ENCODE data around the gene TCAP. TPM values are rescaled to one million over a fixed set of nuclear protein-coding genes. Genes with fewer than 3 reads are reported as not detected.

TCAP gene
- total RNA-seq, 3 donors from 2014 or later = 0.48 to 0.73 (median 0.66) TPM

GRCh38 chr17:39677542-39678339 lies 12.6 kb downstream of the TCAP start:
- Histone ChIP-seq H3K36me3 (no peaks in the 10 kb centered on the region), H3K27ac (peak overlapping the region; percentile 87 to 91), H3K27me3 (no peaks in the 10 kb centered on the region), H3K4me1 (peaks cover 10 to 16% of the 10 kb centered on the region in 2 donors), H3K9me3 (no peaks in the 10 kb centered on the region), H3K4me3 (no peak overlapping the region)
- no peak for DNase-seq (ENCODE audit: low spot score in 2 of 2)
- TF ChIP-seq POLR2A (IDR thresholded peaks at IDR 0.05) (no peak), CTCF (IDR thresholded peaks at IDR 0.05) (no peak), POLR2AphosphoS5 (IDR thresholded peaks at IDR 0.05) (no peak)
- intact Hi-C loops (cut with DNase I; ENCODE audit: low total_unique reads) = no loop called here

- Histone ChIP-seq H3K4me1 (peaks cover 10 to 16% of the 10 kb centered on the region in 2 donors), H3K27me3 (no peaks in the 10 kb centered on the region), H3K4me3 (no peak overlapping the region), H3K9me3 (no peaks in the 10 kb centered on the region), H3K27ac (peak overlapping the region in 1 of 2 donors; percentile 91), H3K36me3 (no peaks in the 10 kb centered on the region)
- no peak for DNase-seq (ENCODE audit: low spot score in 2 of 2)
- TF ChIP-seq POLR2A (IDR thresholded peaks at IDR 0.05) = no peak
- intact Hi-C loops (cut with DNase I; ENCODE audit: low total_unique reads) = no loop called here
Observed at GRCh38 chr17:39678340-39679116, 13.4 kb downstream of the TCAP start.

GRCh38 chr17:39679521-39680192 lies 14.5 kb downstream of the TCAP start:
- intact Hi-C loops (cut with DNase I; ENCODE audit: low total_unique reads) = no loop called here
- no peak for DNase-seq (ENCODE audit: low spot score in 2 of 2)
- H3K27ac ChIP-seq = no peak overlapping the region
- no peaks in the 10 kb centered on the region for H3K36me3 ChIP-seq
- peaks cover 10 to 14% of the 10 kb centered on the region in 2 donors for H3K4me1 ChIP-seq
- no peaks in the 10 kb centered on the region for H3K9me3 ChIP-seq
- TF ChIP-seq POLR2A (IDR thresholded peaks at IDR 0.05) (no peak), CTCF (IDR thresholded peaks at IDR 0.05) (no peak), POLR2AphosphoS5 (IDR thresholded peaks at IDR 0.05) (no peak)
- no peak overlapping the region for H3K4me3 ChIP-seq
- H3K27me3 ChIP-seq = no peaks in the 10 kb centered on the region

- no peaks in the 10 kb centered on the region for H3K36me3 ChIP-seq
- H3K27me3 ChIP-seq = no peaks in the 10 kb centered on the region
- no peak overlapping the region for H3K27ac ChIP-seq
- H3K9me3 ChIP-seq = no peaks in the 10 kb centered on the region
- TF ChIP-seq POLR2A (IDR thresholded peaks at IDR 0.05) (no peak), POLR2AphosphoS5 (IDR thresholded peaks at IDR 0.05) (no peak), CTCF (IDR thresholded peaks at IDR 0.05) (no peak)
- intact Hi-C loops (cut with DNase I; ENCODE audit: low total_unique reads) = no loop called here
- H3K4me3 ChIP-seq = no peak overlapping the region
- H3K4me1 ChIP-seq = peaks cover 1 to 3% of the 10 kb centered on the region in 2 donors
- DNase-seq (ENCODE audit: low spot score in 2 of 2) = no peak
Observed at GRCh38 chr17:39683295-39683939, 18.3 kb downstream of the TCAP start.
